ENCODE results near the gene STK32C.
A peak's percentile ranks its signal among the peaks of the same experiment; 100 is the strongest.
"Not testable (repeated sequence)": the region's sequence is repeated elsewhere in the genome, so short reads cannot be mapped to it uniquely, and the experiment has no call there.

STK32C gene

DNA sequence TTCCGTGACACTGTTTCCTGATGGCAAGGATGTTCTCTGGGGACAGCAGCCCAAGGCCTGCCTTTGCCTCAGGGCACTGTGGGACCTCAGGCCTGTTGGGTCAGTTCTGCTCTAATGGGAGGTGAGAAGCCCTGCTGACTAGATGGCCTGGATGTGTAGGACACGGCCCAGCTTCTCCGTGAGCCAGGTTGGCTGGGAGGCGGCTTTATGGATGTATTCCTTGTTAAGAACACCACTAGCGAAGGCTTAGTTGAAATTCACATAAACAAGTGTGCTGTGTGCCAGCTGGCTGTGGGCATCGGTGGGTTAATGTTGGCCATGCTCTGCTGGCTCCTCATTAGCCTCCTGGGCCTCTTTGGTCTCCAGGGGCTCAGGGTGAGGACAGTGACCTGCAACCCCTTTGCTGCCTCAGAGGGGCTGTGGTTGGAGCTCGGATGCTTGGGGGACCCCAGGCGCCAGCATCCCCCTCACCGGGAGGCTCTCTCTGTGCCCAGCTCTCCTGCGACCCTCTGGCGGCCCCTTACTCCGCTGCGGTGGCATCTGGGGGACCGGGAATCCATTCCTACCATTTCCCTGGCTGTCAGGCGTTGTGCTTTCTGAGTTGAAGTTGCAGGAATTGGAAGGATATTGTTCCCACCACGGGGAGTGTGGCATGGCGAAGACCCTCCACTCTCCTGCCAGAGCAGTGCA lies 143.8 kb downstream of the STK32C start:
- DNase-seq: no peak

GRCh38 chr10:132163278-132163765 lies 144.4 kb downstream of the STK32C start:
- peak; percentile 8 for DNase-seq

DNA sequence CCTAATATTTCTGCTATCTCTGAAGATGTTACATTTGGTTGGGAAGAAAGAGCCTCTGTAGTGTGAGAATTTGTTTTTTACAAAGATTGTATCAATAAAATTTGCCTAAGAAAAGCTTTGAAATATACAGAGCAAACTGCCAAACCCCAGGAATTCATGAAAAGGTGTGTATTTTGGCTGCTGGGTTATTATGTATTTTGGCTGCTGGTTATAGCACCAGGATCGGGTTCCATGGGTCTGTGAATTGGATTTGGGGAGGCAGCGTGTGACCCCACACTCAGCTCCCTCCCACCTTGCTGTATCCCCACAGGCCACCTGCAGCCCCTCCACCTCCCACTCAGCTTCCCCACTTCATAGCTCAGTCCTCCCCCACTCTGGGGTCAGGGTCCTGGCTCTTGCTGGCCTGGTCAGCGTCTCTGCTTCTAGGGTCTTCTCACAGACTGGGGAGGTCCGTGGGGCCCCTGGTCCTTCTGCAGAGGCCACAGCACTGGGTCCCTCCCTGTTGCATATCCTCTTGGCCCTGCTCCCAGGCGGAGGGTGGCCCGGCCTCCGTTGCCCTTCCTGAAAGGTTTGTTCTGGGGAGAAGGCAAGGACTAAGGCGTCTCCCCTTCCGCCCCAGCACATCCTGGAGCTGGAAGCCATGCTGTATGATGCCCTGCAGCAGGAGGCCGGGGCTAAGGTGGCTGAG lies 145.0 kb downstream of the STK32C start:
- no peak for DNase-seq

DNA sequence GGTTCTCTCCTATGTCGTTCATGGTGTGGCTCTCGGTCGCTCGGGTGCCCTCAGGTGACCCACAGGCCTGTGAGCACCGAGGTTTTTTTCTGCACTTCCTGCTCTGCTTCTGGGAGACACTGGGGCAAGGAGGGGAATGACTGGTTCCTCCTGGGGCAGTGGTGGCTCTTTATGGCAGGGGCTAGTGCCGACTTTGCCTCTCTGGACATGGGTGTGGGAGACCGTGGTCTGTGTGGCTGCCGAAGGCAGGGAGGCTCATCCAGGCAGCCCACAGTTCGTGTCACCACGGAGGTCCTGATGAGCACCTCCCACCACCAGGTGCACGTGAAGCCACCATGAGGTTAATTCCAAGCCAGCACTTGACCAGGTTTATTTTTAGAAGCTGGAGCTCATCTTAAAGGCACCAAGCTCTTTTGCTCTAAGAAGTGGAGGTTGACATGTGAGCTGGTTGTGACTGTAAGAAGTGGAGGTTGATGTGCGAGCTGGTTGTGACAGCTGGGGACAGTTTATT lies 145.7 kb downstream of the STK32C start:
- peak; percentile 5 for DNase-seq

- DNase-seq: peak; percentile 9
These were observed 146.7 kb downstream of the STK32C start for GRCh38 chr10:132160834-132161622.

DNA sequence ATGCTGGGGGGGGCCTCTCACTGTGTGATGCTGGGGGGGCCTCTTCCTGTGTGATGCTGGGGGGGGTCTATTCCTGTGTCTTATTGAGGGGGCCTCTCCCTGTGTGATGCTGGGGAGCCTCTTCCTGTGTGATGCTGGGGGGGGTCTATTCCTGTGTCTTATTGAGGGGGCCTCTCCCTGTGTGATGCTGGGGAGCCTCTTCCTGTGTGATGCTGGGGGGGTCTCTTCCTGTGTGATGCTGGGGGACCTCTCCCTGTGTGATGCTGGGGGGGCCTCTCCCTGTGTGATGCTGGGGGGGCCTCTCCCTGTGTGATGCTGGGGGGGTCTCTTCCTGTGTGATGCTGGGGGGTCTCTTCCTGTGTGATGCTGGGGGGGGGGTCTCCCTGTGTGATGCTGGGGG lies 147.5 kb downstream of the STK32C start:
- DNase-seq: not testable (repeated sequence)

DNA sequence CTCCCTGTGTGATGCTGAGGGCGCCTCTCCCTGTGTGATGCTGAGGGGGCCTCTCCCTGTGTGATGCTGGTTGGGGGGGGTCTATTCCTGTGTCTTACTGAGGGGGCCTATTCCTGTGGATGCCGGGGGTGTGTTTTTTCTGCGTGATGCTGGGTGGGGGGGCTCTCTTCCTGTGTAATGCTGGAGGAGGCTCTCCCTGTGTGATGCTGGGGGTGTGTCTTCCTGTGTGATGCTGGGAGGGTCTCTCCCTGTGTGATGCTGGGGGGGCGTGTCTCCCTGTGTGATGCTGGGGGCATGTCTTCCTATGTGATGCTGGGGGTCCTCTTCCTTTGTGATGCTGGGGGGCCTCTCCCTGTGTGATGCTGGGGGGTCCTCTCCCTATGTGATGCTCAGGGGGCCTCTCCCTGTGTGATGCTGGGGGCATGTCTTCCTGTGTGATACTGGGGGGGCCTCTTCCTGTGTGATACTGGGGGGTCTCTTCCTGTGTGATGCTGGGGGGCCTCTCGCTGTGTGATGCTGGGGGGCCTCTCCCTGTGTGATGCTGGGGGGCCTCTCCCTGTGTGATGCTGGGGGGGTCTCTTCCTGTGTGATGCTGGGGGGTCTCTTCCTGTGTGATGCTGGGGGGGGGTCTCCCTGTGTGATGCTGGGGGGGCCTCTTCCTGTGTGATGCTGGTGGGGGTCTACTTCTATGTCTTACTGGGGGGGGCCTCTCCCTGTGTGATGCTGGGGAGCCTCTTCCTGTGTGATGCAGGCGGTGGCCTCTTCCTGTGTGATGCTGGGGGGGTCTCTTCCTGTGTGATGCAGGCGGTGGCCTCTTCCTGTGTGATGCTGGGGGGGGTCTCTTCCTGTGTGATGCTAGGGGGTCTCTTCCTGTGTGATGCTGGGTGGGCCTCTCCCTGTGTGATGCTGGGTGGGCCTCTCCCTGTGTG lies 148.2 kb downstream of the STK32C start:
- DNase-seq: peak; percentile 23

DNA sequence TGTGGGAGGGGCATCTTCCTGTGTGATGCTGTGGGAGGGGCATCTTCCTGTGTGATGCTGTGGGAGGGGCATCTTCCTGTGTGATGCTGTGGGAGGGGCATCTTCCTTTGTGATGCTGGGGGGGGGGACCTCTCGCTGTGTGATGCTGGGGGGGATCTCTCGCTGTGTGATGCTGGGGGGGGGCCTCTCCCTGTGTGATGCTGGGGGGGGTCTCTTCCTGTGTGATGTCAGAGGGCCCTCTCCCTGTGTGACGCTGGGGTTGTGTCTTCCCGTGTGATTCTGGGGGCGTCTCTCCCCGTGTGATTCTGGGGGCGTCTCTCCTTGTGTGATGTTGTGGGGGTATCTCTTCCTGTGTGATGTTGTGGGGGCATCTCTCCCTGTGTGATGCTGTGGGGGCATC lies 148.9 kb downstream of the STK32C start:
- peak; percentile 7 for DNase-seq

GRCh38 chr10:132158122-132158741 lies 149.5 kb downstream of the STK32C start:
- DNase-seq: peak; percentile 5

Measured in effector CD8-positive, alpha-beta T cell (primary cell).